ENCODE data around the gene GLG1.
"Not testable (repeated sequence)": the region's sequence is repeated elsewhere in the genome, so short reads cannot be mapped to it uniquely, and the experiment has no call there.

Gene GLG1

GRCh38 chr16:74606521-74607309 lies at the start of gene GLG1:
Gene GLG1, minus strand, starts transcription at chr16:74607114. Its CDS starts 20 bp downstream, at chr16:74607094.
- DNase-seq: peak; percentile 90

- DNase-seq: no peak
These were observed 47.7 kb upstream of the GLG1 start for GRCh38 chr16:74654536-74655050.

GRCh38 chr16:74652883-74653282 lies 46.0 kb upstream of the GLG1 start:
- DNase-seq: not testable (repeated sequence)

- no peak for DNase-seq
These were observed 45.3 kb upstream of the GLG1 start for GRCh38 chr16:74652249-74652648.

- DNase-seq: no peak
These were observed 44.9 kb upstream of the GLG1 start for GRCh38 chr16:74651841-74652240.

- peak; percentile 21 for DNase-seq
These were observed 44.2 kb upstream of the GLG1 start for GRCh38 chr16:74650966-74651567.

- DNase-seq: no peak
These were observed 43.1 kb upstream of the GLG1 start for GRCh38 chr16:74649839-74650504.

GRCh38 chr16:74641969-74642368 lies 35.1 kb upstream of the GLG1 start:
- no peak for DNase-seq

GRCh38 chr16:74637742-74638453 lies 31.0 kb upstream of the GLG1 start:
- DNase-seq: no peak

GRCh38 chr16:74635303-74635702 lies 28.4 kb upstream of the GLG1 start:
- no peak for DNase-seq

GRCh38 chr16:74633686-74634085 lies 26.8 kb upstream of the GLG1 start:
- no peak for DNase-seq

- no peak for DNase-seq
These were observed 20.7 kb upstream of the GLG1 start for GRCh38 chr16:74627506-74628220.

GRCh38 chr16:74626741-74627416 lies 20.0 kb upstream of the GLG1 start:
- DNase-seq: no peak

GRCh38 chr16:74625500-74626350 lies 18.8 kb upstream of the GLG1 start:
- DNase-seq: no peak

- DNase-seq: no peak
These were observed 16.9 kb upstream of the GLG1 start for GRCh38 chr16:74623839-74624235.

- DNase-seq: peak; percentile 66
These were observed 16.4 kb upstream of the GLG1 start for GRCh38 chr16:74623214-74623838.

GRCh38 chr16:74622005-74622404 lies 15.1 kb upstream of the GLG1 start:
- no peak for DNase-seq

GRCh38 chr16:74617206-74617788 lies 10.4 kb upstream of the GLG1 start:
- DNase-seq: no peak

GRCh38 chr16:74611721-74612120 lies 4.8 kb upstream of the GLG1 start:
- DNase-seq: no peak

- peak; percentile 80 for DNase-seq
These were observed 2.0 kb upstream of the GLG1 start for GRCh38 chr16:74608944-74609343.

All from CD4-positive, alpha-beta T cell treated with Interleukin-17A for 1 hour (primary cell).